Measurements from ENCODE around the gene LRCOL1. TPM values are rescaled to one million over a fixed set of nuclear protein-coding genes. Genes with fewer than 3 reads are reported as not detected.

LRCOL1 gene
- total and polyA plus RNA-seq, 12 donors, result 0.17 to 0.28 TPM; not detected in 10

DNA sequence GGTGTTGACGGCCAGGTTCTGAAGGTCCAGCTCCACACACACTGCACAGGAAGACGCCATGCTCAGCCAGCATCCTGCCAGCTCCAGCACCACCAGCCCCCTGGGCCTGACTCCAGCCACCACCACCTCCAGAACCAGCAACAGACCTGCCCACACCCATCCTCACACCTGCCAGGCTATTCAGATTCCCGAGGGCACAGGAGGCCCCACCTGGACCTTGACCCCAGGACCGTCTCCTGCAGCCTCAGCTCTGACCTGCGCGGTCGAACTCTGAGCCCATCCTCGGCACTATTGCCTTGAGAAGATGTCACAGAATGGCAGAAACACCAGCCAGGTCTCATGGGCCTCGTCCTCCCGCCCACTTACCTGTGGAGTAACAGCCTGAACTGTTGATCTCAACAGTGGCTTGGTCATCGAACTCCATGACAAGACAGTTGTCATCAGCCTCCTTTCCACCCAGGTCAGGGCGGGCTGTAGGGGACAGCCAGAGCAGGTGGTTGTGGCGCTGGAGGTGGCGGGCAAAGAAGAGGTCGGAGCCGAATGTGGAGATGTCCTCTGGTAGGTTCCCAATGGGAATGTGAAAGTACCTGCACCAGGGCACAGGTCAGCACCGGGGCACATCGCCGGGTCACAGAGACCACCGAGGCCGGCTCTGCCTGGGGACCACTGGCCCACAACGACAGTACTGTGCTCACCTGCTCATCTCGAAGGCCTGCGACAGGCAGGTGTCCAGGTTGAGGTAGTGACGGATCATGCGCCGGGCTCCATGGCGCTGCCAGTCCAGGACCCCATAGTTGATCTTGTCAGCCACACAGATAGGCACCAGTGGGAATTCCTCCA, 31.6 kb upstream of the LRCOL1 start:
- intact Hi-C loops (cut with DNase I), result no loop called here
- Histone ChIP-seq H3K27ac (no peak overlapping the region), H3K4me3 (no peak overlapping the region), H3K4me1 (no peaks in the 10 kb centered on the region), H3K9me3 (no peaks in the 10 kb centered on the region), H3K36me3 (peaks cover 0 to 88% (median 15%) of the 10 kb centered on the region in 9 donors), H3K27me3 (no peaks in the 10 kb centered on the region)
- WGBS, 2 donors, result 96 to 97% methylated on average over 28 of the region's 28 CpGs
- TF ChIP-seq, protein P1, sequence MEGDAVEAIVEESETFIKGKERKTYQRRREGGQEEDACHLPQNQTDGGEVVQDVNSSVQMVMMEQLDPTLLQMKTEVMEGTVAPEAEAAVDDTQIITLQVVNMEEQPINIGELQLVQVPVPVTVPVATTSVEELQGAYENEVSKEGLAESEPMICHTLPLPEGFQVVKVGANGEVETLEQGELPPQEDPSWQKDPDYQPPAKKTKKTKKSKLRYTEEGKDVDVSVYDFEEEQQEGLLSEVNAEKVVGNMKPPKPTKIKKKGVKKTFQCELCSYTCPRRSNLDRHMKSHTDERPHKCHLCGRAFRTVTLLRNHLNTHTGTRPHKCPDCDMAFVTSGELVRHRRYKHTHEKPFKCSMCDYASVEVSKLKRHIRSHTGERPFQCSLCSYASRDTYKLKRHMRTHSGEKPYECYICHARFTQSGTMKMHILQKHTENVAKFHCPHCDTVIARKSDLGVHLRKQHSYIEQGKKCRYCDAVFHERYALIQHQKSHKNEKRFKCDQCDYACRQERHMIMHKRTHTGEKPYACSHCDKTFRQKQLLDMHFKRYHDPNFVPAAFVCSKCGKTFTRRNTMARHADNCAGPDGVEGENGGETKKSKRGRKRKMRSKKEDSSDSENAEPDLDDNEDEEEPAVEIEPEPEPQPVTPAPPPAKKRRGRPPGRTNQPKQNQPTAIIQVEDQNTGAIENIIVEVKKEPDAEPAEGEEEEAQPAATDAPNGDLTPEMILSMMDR (IDR thresholded peaks at IDR 0.05), result no peak
- ATAC-seq (no peak), DNase-seq (no peak)

DNA sequence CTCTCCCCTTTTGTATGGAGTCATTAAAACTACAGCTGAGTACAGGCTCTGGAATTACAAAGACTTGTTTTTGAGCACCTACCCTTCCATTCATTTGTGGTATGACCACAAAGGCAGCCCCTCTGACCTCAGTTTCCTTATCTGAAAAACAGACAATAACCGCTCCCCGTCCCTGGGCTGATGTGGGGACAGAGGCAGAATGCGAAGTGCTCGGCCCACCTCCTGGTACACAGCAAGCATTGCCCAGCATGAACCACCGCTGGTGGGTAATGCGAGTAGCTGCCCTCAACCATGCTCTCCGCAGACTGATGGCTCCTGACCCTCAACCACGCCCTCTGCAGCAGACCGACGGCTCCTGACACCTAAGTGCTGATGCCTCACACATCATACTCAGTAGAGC, 30.6 kb upstream of the LRCOL1 start:
- ATAC-seq (no peak), DNase-seq (no peak)
- no peaks in the 10 kb centered on the region for H3K4me1 ChIP-seq
- no peaks in the 10 kb centered on the region for H3K27me3 ChIP-seq
- TF ChIP-seq, protein P1 (IDR thresholded peaks at IDR 0.05), result no peak
- no peak overlapping the region for H3K4me3 ChIP-seq
- H3K27ac ChIP-seq, result no peak overlapping the region
- peaks cover 0 to 88% (median 18%) of the 10 kb centered on the region in 9 donors for H3K36me3 ChIP-seq
- intact Hi-C loops (cut with DNase I), result no loop called here
- 89 to 90% methylated on average over 10 of the region's 10 CpGs for WGBS, 2 donors
- no peaks in the 10 kb centered on the region for H3K9me3 ChIP-seq

DNA sequence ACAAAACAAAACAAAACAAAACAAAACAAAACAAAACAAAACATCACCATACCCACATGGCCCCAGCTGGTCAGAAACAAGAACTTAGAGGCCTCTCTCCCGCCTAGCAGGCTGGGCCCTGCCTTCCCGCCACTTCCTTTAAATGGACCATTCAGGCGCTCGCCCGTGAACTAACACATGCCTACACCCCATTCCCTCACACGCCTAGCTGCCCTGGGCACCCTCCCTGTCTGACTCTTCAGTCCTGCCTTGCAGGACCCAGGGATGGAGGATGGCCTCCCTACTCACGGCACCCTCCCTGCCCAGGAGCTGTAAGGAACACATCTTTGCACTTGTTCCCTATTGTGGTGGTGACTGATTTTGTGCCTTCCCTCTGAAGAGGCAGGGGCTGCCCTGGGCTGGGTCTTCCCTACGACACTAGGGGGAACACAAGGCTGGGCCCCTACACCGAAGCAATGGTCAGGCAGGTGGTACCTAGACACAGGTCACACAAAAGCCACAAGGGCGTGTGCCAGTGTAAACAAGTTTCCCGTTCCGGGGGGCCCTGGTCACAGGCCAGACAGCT, 29.7 kb upstream of the LRCOL1 start:
- Histone ChIP-seq H3K27me3 (no peaks in the 10 kb centered on the region), H3K27ac (no peak overlapping the region), H3K4me3 (no peak overlapping the region), H3K4me1 (no peaks in the 10 kb centered on the region), H3K36me3 (peaks cover 0 to 90% (median 27%) of the 10 kb centered on the region in 9 donors), H3K9me3 (no peaks in the 10 kb centered on the region)
- TF ChIP-seq, protein P1 (IDR thresholded peaks at IDR 0.05), result no peak
- intact Hi-C loops (cut with DNase I), result no loop called here
- WGBS, 2 donors, result 89 to 93% methylated on average over 12 of the region's 12 CpGs
- DNase-seq, result no peak
- ATAC-seq, result no peak

DNA sequence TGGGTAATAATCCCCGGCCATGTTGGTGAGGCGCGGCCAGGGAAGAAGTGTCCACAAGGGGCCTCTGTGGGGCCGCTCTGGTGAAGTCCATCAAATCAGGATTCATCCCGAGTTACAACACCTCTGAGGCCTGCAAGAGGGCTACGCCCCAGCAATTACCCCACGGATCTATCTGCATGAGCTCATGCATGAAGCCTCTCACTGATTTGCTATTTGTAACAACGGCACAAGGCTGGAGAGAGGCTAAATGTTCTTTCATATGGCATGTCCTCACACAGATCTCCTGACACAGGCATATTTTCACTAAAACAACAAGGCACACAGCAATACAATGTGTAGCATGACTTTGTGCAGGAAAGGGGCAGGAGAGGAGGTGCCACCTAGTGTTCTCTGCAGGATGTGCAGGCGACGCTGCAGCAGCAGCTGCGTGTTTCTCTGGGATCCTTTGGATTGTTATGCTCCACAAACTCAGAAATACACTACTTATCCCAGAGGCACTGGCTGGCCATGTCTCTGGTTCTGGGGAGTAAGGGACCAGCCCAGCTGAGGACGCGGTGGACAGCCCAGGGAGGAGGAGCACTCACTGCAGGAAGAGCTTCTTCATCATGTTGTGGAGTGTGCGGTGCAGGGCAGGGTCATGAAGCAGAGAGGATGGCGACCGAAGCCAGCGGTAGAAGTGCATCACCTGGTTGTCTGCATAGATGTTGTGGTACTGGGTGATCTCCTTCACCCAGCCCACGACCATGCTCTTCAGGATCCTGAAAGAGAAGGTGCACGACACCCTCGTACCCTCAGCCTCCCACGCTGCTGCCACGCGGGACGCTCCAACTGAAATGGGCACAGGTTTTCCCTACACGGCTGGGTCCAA, 28.4 kb upstream of the LRCOL1 start:
- no peak overlapping the region for H3K4me3 ChIP-seq
- H3K27ac ChIP-seq, result no peak overlapping the region
- DNase-seq (no peak), ATAC-seq (peak in 4 of 8 donors; percentile 20 to 52 (median 35))
- no peaks in the 10 kb centered on the region for H3K9me3 ChIP-seq
- H3K27me3 ChIP-seq, result no peaks in the 10 kb centered on the region
- H3K36me3 ChIP-seq, result peaks cover 0 to 95% (median 33%) of the 10 kb centered on the region in 9 donors
- no peaks in the 10 kb centered on the region for H3K4me1 ChIP-seq
- intact Hi-C loops (cut with DNase I), result no loop called here
- TF ChIP-seq, protein P1 (IDR thresholded peaks at IDR 0.05), result peak; percentile 22 to 72 (median 68)
- 75 to 79% methylated on average over 25 of the region's 25 CpGs for WGBS, 2 donors

All from heart right ventricle (tissue), 16 donors.